Effector CD4-positive, alpha-beta T cell (primary cell): ENCODE results near the gene KCNAB3.

ENCODE experiments used
- DNase-seq: peaks from one replicate; pipeline ENCODE4 v3.0.0-alpha.2; 2020

The KCNAB3 gene

DNA sequence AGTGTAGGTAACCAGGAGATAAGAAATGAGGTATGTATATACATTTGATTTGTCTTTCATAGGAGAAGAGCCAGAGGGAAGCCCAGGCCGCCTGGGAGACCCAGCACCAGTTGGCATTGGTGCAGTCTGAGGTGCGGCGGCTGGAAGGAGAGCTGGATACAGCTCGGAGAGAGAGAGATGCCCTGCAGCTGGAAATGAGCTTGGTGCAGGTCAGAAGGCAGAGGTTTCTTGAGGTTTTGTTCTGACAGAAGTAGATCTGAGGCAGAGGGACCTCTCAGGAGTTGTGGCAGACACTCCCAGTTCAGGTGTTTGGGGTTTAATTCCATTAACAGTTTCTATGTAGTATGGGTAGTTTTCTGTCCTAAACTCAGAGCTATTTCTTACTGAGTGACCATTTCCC, 10.4 kb upstream of the KCNAB3 start:
- DNase-seq, result no peak

GRCh38 chr17:7935859-7936258, 6.2 kb upstream of the KCNAB3 start:
- DNase-seq, result no peak

DNA sequence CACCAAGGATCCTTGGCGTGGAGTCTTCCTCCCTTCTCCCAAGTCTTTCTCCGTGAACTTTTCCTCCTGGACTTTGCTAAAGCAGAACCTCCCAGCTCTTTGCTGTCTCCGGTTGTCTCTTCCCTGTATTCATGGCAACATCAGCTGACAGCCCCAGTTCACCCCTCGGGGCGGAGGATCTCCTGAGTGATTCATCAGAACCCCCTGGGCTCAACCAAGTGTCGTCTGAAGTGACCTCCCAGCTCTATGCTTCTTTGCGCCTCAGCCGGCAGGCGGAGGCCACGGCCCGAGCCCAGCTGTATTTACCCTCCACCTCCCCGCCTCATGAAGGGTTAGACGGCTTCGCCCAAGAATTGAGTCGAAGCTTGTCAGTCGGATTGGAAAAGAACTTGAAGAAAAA, 3.3 kb upstream of the KCNAB3 start:
- no peak for DNase-seq

DNA sequence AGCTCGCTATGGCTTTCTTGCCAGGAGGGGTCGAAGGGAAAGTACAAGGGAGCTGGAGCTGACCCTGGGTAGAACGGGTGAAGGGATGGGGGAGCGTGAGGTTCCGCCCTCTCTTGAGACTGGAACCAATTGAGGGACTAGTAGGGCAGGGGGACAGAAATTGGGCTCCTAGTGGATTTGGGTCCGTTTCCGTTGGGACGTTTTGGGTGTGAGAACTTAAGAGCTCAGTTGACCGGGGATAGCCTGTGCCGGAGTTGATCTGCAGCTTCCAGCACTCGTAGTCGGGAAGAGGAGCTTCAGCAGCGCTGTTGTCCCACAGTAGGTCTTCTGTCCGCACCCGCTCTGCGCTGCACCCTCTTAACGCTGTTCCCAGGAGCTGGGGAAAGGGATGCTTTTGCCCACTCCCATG, 2.8 kb upstream of the KCNAB3 start:
- no peak for DNase-seq

DNA sequence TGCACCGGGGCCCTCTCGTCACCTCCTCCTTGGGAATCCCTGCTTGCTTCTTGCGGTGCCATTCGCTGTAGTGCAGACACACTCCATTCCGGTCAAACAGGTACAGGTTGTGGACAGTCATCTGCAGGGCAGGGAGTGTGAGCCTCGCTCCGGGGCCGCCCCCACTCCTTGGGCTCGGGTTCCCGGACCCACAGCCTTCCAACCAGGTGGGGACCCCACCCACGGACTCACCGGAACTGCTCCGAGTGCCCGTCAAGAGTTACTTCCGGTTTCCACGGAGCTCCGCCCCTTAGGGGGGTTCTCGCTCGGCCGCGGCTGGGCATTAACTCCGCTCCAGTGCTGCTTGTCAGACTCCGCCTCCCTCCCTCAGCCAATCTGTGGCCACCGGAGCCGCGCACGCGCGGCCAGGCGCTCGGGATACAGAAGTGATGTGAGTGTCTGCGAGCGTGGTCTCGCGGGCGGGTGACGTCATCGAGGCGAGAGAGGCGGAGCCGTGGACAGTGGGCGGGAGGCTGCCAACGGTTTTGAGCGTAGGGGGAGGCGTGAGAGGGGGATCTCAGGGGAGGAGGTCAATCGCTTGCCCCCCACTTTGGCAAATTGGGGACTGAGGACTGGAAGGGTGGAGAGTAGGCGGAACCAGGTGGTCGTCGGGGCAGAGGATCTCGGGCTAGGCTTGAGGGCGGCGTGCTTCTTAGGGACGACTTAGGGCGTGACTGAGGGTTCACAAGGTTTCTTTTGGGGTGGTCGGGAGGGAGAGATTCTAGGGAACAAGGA, 2.2 kb upstream of the KCNAB3 start, which contains the start of the genes CNTROB and TRAPPC1:
TSS of gene CNTROB (plus strand) at position 498 of the 774 bp plus-strand sequence. CDS start 874 bp downstream, outside the sequence.
TSS of gene TRAPPC1 (minus strand) at position 238 of the 774 bp plus-strand sequence. CDS start at position 121, 117 bp downstream.
- DNase-seq, result peak; percentile 99

- DNase-seq, result no peak
Measured at GRCh38 chr17:7930841-7931631, 1.4 kb upstream of the KCNAB3 start.

DNA sequence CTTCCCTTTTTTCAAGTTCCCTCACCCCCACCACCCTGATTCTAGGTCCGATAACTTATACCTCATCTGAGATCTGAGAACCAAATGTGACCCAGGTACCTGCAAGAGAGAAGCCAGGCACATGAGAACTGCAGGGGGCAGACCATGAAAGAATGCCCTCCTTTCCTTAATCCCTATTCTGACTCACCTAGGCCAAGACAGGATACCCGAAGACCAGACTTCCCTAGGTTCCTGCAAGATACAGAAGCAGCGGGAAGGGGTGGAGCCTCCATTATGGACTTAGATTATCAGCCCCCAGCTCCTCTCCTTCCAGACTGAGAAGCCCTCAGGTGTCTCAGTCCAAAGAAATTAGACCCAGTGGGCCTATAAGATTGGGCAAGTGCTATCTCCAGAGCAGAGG, 2.1 kb downstream of the KCNAB3 start:
- DNase-seq, result no peak

- DNase-seq, result peak; percentile 74
Measured at GRCh38 chr17:7922845-7923628, 6.6 kb downstream of the KCNAB3 start.

DNA sequence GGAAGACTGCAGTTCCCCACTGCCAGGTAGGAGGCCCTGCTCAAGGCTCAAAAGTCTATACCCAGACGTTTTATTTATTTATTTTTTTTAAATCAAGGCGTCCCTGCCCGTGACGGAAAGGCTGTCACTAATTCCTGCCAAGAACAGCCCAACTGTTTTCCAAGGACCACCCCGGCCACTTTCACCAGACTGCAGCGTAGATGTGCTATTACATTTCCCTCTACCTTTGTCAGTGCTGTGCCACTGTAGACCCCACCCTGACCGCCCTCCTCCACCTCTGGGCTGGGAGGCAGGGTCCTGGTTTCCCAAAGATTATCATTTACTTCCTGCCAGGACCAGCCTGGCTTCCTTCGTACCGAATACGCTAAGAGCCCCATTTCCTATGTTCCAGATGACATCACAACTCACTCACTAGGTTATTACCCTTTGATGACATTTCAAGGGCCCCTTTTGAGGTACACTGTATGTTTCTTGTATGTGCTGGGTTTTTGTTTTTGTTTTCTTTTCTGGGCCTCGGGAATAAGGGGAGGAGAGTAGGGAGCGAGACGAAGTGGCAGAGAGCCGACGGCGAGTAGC, 7.3 kb downstream of the KCNAB3 start:
- no peak for DNase-seq

DNA sequence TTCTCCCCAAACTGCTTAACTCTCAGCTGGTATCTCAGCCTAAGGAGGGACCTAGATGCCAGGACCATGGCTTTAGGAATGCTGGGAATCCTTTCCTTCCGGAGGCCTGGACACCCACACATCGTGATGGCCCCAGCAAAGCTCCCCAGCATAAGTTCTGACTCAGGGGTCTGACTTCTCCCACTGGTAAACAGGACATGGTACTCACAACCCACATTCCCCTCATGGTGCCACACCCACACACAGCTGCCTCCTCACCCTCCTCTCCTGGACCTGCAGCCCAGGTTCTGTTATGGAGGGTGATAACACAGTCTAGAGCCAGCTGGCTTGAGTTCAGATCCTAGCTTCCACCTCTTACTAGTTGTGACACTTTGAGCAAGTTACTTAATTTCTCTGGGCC, 12.8 kb downstream of the KCNAB3 start:
- no peak for DNase-seq

GRCh38 chr17:7916385-7916682, 13.3 kb downstream of the KCNAB3 start:
- DNase-seq, result no peak

- DNase-seq, result peak; percentile 67
Measured at GRCh38 chr17:7915611-7916384, 13.9 kb downstream of the KCNAB3 start, which contains the start of gene RNF227. Gene RNF227 (minus strand): TSS chr17:7916289. CDS start chr17:7916195, 94 bp downstream.

GRCh38 chr17:7915179-7915610, 14.5 kb downstream of the KCNAB3 start:
- no peak for DNase-seq

DNA sequence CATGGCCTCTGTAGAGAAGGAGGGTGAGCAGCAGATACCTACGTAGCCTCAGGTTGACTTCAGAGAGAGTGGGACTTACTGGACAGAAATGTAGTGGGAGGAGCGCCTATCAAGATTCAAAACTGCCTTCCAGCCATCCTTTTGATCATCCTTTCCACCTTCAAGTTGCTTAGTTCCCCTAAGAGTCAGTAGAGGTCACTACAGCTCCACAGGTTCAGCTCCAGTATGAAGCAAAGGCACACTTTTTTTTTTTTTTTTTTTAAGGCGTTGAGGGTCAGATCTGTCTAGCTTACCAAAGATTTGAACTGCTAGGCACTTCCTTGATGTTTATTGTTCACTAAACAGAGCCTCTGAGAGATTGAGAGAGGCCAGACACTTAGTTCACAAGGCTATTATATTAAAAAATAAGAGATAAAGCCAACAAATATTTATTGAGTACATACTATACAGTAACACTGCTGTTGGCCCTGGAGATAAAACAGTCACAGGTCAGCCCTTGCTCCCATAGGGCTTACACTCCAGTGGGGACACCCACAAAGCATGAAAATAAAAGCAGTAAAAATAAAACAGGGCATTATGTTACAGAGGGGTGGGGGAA, 16.6 kb downstream of the KCNAB3 start:
- peak; percentile 38 for DNase-seq

DNA sequence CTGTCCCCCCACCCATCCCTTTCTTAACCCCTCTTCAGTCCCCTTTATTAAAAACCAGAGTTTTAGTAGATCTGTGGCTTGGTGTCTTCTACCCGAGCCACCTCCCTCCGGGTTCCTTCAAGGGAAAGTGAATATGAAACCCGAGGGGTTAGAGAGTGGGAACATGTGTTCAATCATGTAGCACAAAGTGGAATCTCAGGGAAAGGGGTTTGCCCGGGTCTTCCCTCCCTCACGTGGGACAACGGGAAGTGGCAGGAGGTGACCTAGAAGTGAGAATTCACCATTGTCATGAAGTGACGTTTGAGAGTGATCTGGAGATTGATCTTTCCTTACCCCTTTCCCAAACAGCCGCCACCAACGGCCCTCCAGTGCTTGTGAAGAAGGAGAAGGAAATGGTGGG, 18.5 kb downstream of the KCNAB3 start:
- no peak for DNase-seq

GRCh38 chr17:7910711-7911110, 18.9 kb downstream of the KCNAB3 start:
- DNase-seq, result no peak

DNA sequence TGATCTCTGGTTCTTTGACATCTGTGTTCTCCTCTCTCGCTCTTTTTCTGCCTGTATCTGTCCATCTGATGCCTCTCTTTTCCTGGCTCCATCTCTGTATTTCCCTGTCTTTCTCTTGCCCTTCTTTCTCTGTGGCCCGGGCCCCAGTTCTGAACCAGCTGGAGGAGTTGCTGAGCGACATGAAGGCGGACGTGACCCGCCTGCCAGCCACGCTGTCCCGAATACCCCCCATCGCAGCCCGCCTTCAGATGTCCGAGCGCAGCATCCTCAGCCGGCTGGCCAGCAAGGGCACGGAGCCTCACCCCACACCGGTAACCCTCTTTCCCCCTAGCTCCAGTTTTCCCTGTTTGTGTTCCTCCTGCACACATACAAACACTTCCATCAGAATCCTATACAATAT, 19.4 kb downstream of the KCNAB3 start:
- no peak for DNase-seq

DNA sequence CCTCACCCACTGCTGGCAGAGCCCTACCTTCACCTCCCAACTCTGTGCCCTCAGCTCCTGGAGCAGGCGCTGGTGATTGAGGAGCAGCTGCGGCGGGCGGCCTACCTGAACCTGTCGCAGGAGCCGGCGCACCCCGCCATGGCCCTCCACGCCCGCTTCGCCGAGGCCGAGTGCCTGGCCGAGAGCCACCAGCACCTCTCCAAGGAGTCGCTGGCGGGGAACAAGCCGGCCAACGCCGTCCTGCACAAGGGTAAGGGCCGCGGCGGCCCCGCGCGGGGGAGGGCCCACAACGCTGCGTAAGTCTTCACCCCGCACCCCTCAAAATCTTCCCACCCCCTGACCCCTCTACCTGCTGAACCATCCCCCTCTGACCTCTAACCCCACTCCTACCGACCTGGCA, 20.6 kb downstream of the KCNAB3 start:
- no peak for DNase-seq

DNA sequence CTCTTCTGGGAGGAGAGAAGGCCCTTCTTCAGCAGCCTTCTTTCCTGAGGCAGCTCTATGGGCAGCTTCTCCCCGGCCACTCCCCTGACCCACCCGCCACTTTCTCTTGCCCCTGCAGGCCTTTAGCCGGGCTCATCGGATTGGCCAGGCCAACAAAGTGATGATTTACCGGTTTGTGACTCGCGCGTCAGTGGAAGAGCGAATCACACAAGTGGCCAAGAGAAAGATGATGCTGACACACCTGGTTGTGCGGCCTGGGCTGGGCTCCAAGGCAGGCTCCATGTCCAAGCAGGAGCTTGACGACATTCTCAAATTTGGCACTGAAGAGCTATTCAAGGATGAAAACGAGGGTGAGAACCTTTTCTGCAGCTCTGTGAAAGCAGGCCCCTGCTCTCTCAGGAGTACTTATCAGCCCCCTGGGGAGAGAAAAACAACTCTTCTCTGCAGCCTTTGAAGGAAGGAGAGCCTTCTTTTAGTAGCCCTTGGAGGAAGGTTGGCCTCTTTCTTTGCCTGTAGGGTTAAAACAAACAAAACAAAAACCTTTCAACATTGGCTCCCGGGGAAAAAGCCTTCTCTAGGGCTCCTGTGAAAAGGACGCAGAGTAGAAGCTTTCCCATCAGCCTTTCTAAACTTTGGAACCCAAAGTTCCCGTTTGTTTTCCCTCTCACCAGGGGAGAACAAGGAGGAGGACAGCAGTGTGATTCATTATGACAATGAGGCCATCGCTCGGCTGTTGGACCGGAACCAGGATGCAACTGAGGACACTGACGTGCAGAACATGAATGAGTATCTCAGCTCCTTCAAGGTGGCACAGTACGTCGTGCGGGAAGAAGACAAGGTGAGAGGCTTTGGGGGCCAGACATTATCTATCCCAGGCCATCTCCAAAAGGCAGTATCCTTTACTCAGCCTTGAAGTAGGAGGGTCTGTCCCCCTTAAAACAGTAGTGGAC, 26.2 kb downstream of the KCNAB3 start:
- no peak for DNase-seq

DNA sequence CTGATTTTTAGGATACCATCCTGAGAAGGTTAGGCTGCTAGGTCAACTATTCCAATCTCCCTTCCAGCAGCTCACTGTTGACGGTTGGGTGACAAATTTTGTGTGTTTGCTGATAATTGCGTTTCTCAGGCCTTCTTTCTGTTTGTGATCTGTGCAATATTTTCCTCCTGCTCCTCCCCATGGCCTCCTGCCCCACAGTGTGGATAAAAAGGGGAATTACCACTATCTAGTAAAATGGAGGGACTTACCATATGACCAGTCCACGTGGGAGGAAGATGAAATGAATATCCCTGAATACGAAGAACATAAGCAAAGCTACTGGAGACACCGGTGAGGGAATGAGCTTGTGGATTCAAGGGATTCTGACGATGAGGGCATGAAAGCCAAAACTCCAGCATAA, 31.9 kb downstream of the KCNAB3 start:
- DNase-seq, result no peak
